Thyroid gland (tissue), 4 donors: ENCODE measurements around the gene EGFR. TPM values are rescaled to one million over a fixed set of nuclear protein-coding genes. Genes with fewer than 3 reads are reported as not detected.

Source experiments
- DNase-seq, 2 donors: peaks; one replicate each; pipeline ENCODE4 v3.0.0-alpha.2; 2019
- H3K27ac ChIP-seq, 3 donors: fragments of 200-600 bp; sonication (generic); 1 replicate in 2 of 3; 2 replicates in 1 of 3; pipeline ENCODE4 v1.5.1; 2016 to 2019; ENCODE audit warnings: mild to moderate bottlenecking in 1 of 3, moderate library complexity in 1 of 3
- H3K27me3 ChIP-seq: fragments of 200-600 bp; sonication (generic); one replicate; pipeline ENCODE4 v1.5.1; 2019
- H3K36me3 ChIP-seq, 2 donors: fragments of 200-600 bp; sonication (generic); one replicate each; pipeline ENCODE4 v1.5.1; 2016 to 2019
- H3K4me1 ChIP-seq, 2 donors: fragments of 200-600 bp; sonication (generic); one replicate each; pipeline ENCODE4 v1.5.1; 2017 to 2019
- H3K4me3 ChIP-seq, 3 donors: fragments of 200-600 bp; sonication (generic); replicated peaks in 1 of 3; 1 replicate in 2 of 3; 2 replicates in 1 of 3; pipeline ENCODE4 v1.5.1; 2016; ENCODE audit warnings: mild to moderate bottlenecking in 1 of 3
- H3K9me3 ChIP-seq: fragments of 200-600 bp; sonication (generic); one replicate; pipeline ENCODE4 v1.5.1; 2017
- POLR2A ChIP-seq, 2 donors: fragments of 450-650 bp; IDR thresholded peaks; one replicate each; pipeline ENCODE4 v1.6.1; 2017; ENCODE audit warnings: antibody characterized with exemption in 2 of 2, mild to moderate bottlenecking in 2 of 2, moderate library complexity in 1 of 2
- WGBS, 2 donors: methylation state at CpG; one replicate each; pipeline ENCODE4 v1.1.5; 2017; 5-methylcytosine and 5-hydroxymethylcytosine counted together
- intact Hi-C: fragments of 100-400 bp; cut with DNase I; formaldehyde crosslinking; loops from one replicate; pipeline ENCODE4 v1.15.1; 2023
- total RNA-seq, 4 donors: library from RNA; depleted of rRNA; stranded (reverse); fragments of >200 nt; gene quantifications; one replicate each; pipeline ENCODE4 v1.2.3, GENCODE V29; 2016
- TF ChIP-seq, protein P1 (sequence below), 6 experiments: fragments of 200-600 bp in 3 of 6; fragments of 450-650 bp in 3 of 6; sonication (generic) in 3 of 6; IDR thresholded peaks; one replicate each; pipeline ENCODE4 v1.5.1; 2016 to 2019; ENCODE audit warnings: antibody characterized with exemption in 6 of 6, mild to moderate bottlenecking in 2 of 6, inconsistent platforms in 1 of 6, moderate library complexity in 1 of 6

EGFR gene
- total RNA-seq, 4 donors from 2014 or later: 57.5 to 96.2 (median 84.7) TPM

DNA sequence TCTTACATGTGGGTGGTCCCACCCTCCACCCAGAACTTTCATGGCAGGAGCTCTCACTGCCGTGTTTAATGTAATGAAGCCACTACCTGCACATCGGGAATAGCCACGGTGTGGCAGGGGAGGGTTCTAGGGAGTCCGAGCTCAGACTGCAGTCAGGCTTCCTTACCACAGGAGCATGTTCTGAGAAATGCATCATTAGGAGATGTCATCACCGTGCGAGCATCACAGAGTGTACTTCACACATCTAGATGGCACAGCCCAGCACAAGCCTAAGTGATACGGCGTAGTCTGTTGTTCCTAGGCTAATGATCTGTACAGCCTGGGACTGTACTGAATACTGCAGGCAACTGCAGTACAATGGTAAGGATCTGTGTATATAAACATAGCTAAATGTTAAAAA is 193.4 kb downstream of the EGFR start:
- no peak overlapping the region for H3K4me3 ChIP-seq
- H3K4me1 ChIP-seq: peaks cover 38 to 40% of the 10 kb centered on the region in 2 donors
- no peaks in the 10 kb centered on the region for H3K9me3 ChIP-seq
- H3K36me3 ChIP-seq: peaks cover 4 to 8% of the 10 kb centered on the region in 2 donors
- WGBS, 2 donors: 53 to 55% methylated on average over 8 of the region's 8 CpGs
- intact Hi-C loops: no loop called here
- no peaks in the 10 kb centered on the region for H3K27me3 ChIP-seq
- peak overlapping the region; percentile 25 to 61 (median 46) for H3K27ac ChIP-seq
- no peak for DNase-seq
- TF ChIP-seq POLR2A (IDR thresholded peaks at IDR 0.05): no peak
- TF ChIP-seq, protein P1, sequence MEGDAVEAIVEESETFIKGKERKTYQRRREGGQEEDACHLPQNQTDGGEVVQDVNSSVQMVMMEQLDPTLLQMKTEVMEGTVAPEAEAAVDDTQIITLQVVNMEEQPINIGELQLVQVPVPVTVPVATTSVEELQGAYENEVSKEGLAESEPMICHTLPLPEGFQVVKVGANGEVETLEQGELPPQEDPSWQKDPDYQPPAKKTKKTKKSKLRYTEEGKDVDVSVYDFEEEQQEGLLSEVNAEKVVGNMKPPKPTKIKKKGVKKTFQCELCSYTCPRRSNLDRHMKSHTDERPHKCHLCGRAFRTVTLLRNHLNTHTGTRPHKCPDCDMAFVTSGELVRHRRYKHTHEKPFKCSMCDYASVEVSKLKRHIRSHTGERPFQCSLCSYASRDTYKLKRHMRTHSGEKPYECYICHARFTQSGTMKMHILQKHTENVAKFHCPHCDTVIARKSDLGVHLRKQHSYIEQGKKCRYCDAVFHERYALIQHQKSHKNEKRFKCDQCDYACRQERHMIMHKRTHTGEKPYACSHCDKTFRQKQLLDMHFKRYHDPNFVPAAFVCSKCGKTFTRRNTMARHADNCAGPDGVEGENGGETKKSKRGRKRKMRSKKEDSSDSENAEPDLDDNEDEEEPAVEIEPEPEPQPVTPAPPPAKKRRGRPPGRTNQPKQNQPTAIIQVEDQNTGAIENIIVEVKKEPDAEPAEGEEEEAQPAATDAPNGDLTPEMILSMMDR (IDR thresholded peaks at IDR 0.05): no peak

DNA sequence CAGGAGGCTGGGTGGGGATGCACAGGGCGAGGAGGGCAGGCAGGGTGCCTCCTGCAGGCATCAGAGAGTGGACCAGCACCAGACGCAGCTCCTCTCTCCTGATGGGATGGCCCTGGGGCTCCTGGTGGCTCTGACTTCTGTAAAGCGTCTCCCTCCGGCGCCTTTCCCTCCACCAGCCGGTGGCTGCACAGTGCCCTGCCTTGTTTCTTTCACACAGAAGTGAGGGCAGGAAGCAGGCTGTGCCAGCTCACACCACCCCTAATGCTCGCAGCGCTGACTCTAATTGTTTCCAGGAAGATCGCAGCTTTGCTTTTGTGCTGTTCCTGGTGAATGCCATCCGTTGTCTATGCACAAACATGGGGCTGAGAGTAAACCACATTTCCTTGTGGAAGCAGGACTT is 194.0 kb downstream of the EGFR start:
- intact Hi-C loops: no loop called here
- peaks cover 38 to 40% of the 10 kb centered on the region in 2 donors for H3K4me1 ChIP-seq
- 91% methylated on average over 5 to 10 of the region's 10 CpGs for WGBS, 2 donors
- H3K27ac ChIP-seq: no peak overlapping the region
- no peak for DNase-seq
- TF ChIP-seq, protein P1 (IDR thresholded peaks at IDR 0.05): no peak
- no peak for TF ChIP-seq POLR2A (IDR thresholded peaks at IDR 0.05)
- peaks cover 0 to 5% of the 10 kb centered on the region in 2 donors for H3K36me3 ChIP-seq
- H3K27me3 ChIP-seq: no peaks in the 10 kb centered on the region
- H3K9me3 ChIP-seq: no peaks in the 10 kb centered on the region
- H3K4me3 ChIP-seq: no peak overlapping the region

DNA sequence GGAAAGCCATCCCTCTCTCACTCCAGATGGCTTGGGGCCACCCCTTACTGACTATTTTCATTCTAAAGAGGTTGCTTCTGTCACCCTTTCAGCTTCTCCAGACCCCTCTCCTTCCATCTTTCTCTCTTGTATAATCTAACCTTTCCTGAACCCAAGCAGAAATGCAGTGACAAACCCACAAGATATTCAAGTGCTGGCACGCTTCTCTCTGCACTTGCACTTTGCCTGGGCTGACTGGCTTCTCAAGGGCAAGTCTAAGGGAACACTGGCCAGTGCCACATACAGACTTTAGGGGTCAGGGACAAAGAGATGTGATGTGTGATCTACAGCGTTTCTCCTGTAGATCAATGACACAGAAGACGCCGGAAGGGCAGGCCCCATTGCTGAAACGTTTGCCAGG is 195.9 kb downstream of the EGFR start:
- 33 to 37% methylated on average over 5 of the region's 5 CpGs for WGBS, 2 donors
- Histone ChIP-seq H3K27ac (peak overlapping the region; percentile 28 to 68 (median 34)), H3K27me3 (no peaks in the 10 kb centered on the region), H3K36me3 (no peaks in the 10 kb centered on the region), H3K4me3 (no peak overlapping the region), H3K9me3 (no peaks in the 10 kb centered on the region), H3K4me1 (peaks cover 34 to 36% of the 10 kb centered on the region in 2 donors)
- DNase-seq: peak; percentile 84 to 88
- TF ChIP-seq, protein P1 (IDR thresholded peaks at IDR 0.05): no peak
- TF ChIP-seq POLR2A (IDR thresholded peaks at IDR 0.05): no peak
- intact Hi-C loops: no loop called here

- peak; percentile 25 to 37 for DNase-seq
- Histone ChIP-seq H3K9me3 (no peaks in the 10 kb centered on the region), H3K4me3 (no peak overlapping the region), H3K4me1 (no peaks in the 10 kb centered on the region), H3K36me3 (no peaks in the 10 kb centered on the region), H3K27ac (no peak overlapping the region), H3K27me3 (no peaks in the 10 kb centered on the region)
- 69 to 76% methylated on average over 9 of the region's 9 CpGs for WGBS, 2 donors
- TF ChIP-seq, protein P1 (IDR thresholded peaks at IDR 0.05): no peak
- TF ChIP-seq POLR2A (IDR thresholded peaks at IDR 0.05): no peak
- intact Hi-C loops: no loop called here
Observed at GRCh38 chr7:55223023-55223422, 204.2 kb downstream of the EGFR start.

GRCh38 chr7:55224111-55224510 is 205.3 kb downstream of the EGFR start:
- Histone ChIP-seq H3K9me3 (no peaks in the 10 kb centered on the region), H3K27me3 (no peaks in the 10 kb centered on the region), H3K36me3 (no peaks in the 10 kb centered on the region), H3K4me1 (no peaks in the 10 kb centered on the region), H3K4me3 (no peak overlapping the region), H3K27ac (no peak overlapping the region)
- 91 to 94% methylated on average over 5 of the region's 5 CpGs for WGBS, 2 donors
- TF ChIP-seq, protein P1 (IDR thresholded peaks at IDR 0.05): no peak
- TF ChIP-seq POLR2A (IDR thresholded peaks at IDR 0.05): no peak
- no peak for DNase-seq
- intact Hi-C loops: no loop called here
